ENCODE measurements around the gene PRR5L.

The PRR5L gene

GRCh38 chr11:36376009-36376887 lies 80.2 kb downstream of the PRR5L start:
- Histone ChIP-seq H2AFZ (ENCODE audit: low read depth, low read length, severe bottlenecking) (no peak overlapping the region), H3K27me3 (ENCODE audit: low read length) (no peaks in the 10 kb centered on the region; the same call in 1 of the 2 replicates), H3K79me2 (ENCODE audit: insufficient read depth, low read length) (no peaks in the 10 kb centered on the region), H3F3A (ENCODE audit: insufficient read depth) (no peaks in the 10 kb centered on the region), H3K9me2 (replicated peaks; ENCODE audit: insufficient read depth, low read length) (no peaks in the 10 kb centered on the region), H3K27ac (ENCODE audit: low read depth, low read length) (no peak overlapping the region), H4K20me1 (ENCODE audit: low read depth, low read length) (no peaks in the 10 kb centered on the region), H3K36me3 (ENCODE audit: low read length) (no peaks in the 10 kb centered on the region), H3K9me3 (ENCODE audit: insufficient read depth, low read length) (no peaks in the 10 kb centered on the region), H3K4me3 (ENCODE audit: insufficient read depth, low read length, poor library complexity, severe bottlenecking) (no peak overlapping the region), H3K4me2 (ENCODE audit: low read depth, low read length, poor library complexity, severe bottlenecking) (no peak overlapping the region), H3K9ac (ENCODE audit: low read length) (no peak overlapping the region)
- TF ChIP-seq EZH2phosphoT487 (conservative IDR thresholded peaks at IDR 0.05; ENCODE audit: low read length) (no peak), CTCF (IDR thresholded peaks at IDR 0.05; ENCODE audit: insufficient read depth, low read length, poor library complexity, severe bottlenecking) (no peak)

- Histone ChIP-seq H3K4me2 (ENCODE audit: low read depth, low read length, poor library complexity, severe bottlenecking) (no peak overlapping the region), H3K9ac (ENCODE audit: low read length) (no peak overlapping the region), H3K79me2 (ENCODE audit: insufficient read depth, low read length) (no peaks in the 10 kb centered on the region), H3K9me2 (replicated peaks; ENCODE audit: insufficient read depth, low read length) (no peaks in the 10 kb centered on the region), H3K9me3 (ENCODE audit: insufficient read depth, low read length) (no peaks in the 10 kb centered on the region), H3K4me3 (ENCODE audit: insufficient read depth, low read length, poor library complexity, severe bottlenecking) (no peak overlapping the region), H3K27ac (ENCODE audit: low read depth, low read length) (no peak overlapping the region), H2AFZ (ENCODE audit: low read depth, low read length, severe bottlenecking) (no peak overlapping the region), H3F3A (ENCODE audit: insufficient read depth) (no peaks in the 10 kb centered on the region), H4K20me1 (ENCODE audit: low read depth, low read length) (no peaks in the 10 kb centered on the region), H3K27me3 (ENCODE audit: low read length) (no peaks in the 10 kb centered on the region; the same call in 1 of the 2 replicates), H3K36me3 (ENCODE audit: low read length) (no peaks in the 10 kb centered on the region)
- TF ChIP-seq CTCF (IDR thresholded peaks at IDR 0.05; ENCODE audit: insufficient read depth, low read length, poor library complexity, severe bottlenecking), result no peak
- TF ChIP-seq EZH2phosphoT487 (conservative IDR thresholded peaks at IDR 0.05; ENCODE audit: low read length), result no peak
Measured at GRCh38 chr11:36376888-36377758, 81.0 kb downstream of the PRR5L start.

GRCh38 chr11:36377759-36378564 lies 81.9 kb downstream of the PRR5L start:
- H3K27ac ChIP-seq (ENCODE audit: low read depth, low read length), result no peak overlapping the region
- H2AFZ ChIP-seq (ENCODE audit: low read depth, low read length, severe bottlenecking), result no peak overlapping the region
- no peaks in the 10 kb centered on the region for H3K9me2 ChIP-seq (replicated peaks; ENCODE audit: insufficient read depth, low read length)
- H3K79me2 ChIP-seq (ENCODE audit: insufficient read depth, low read length), result no peaks in the 10 kb centered on the region
- no peaks in the 10 kb centered on the region for H3K9me3 ChIP-seq (ENCODE audit: insufficient read depth, low read length)
- H3K4me2 ChIP-seq (ENCODE audit: low read depth, low read length, poor library complexity, severe bottlenecking), result no peak overlapping the region
- no peaks in the 10 kb centered on the region for H3K36me3 ChIP-seq (ENCODE audit: low read length)
- TF ChIP-seq CTCF (IDR thresholded peaks at IDR 0.05; ENCODE audit: insufficient read depth, low read length, poor library complexity, severe bottlenecking), result no peak
- no peak for TF ChIP-seq EZH2phosphoT487 (conservative IDR thresholded peaks at IDR 0.05; ENCODE audit: low read length)
- H3K9ac ChIP-seq (ENCODE audit: low read length), result no peak overlapping the region
- no peaks in the 10 kb centered on the region for H3F3A ChIP-seq (ENCODE audit: insufficient read depth)
- no peaks in the 10 kb centered on the region for H4K20me1 ChIP-seq (ENCODE audit: low read depth, low read length)
- H3K4me3 ChIP-seq (ENCODE audit: insufficient read depth, low read length, poor library complexity, severe bottlenecking), result no peak overlapping the region
- no peaks in the 10 kb centered on the region; the same call in 1 of the 2 replicates for H3K27me3 ChIP-seq (ENCODE audit: low read length)

Data from SU-DHL-6 (cell line).